ENCODE results near the gene SLC5A2. TPM values are rescaled to one million over a fixed set of nuclear protein-coding genes. Genes with fewer than 3 reads are reported as not detected.

Gene SLC5A2
- total and polyA plus RNA-seq, 2 of the 13 experiments (the other 11 are each of a cell fraction or from before 2014, with no cell fraction given): 0.24 to 0.97 TPM

DNA sequence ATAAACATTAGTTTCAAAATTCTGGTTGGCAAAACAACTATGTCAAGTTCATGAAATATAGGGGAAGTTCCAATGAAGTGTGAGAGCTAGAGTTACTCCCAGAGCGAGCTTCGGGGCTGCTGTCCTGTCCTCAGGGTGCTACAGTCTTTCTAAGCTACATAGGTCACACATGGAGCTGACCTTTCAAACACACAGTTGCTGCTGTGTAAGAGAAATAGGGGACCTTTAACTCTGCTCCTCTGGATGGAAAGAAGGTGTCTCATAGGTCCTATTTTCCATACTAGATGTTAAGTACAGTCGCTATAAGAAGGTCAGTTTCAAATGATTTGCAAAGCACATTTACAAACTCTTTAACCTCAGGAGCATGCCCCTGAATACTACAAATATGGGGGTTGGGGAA is 38.4 kb downstream of the SLC5A2 start:
- Histone ChIP-seq H3K9ac (ENCODE audit: insufficient read depth, low read depth, low read length) (no peak overlapping the region), H4K20me1 (ENCODE audit: insufficient read depth, low read length) (no peaks in the 10 kb centered on the region), H3K9me3 (ENCODE audit: low read length) (no peaks in the 10 kb centered on the region), H3K27me3 (ENCODE audit: control insufficient read depth in 1 of 2, insufficient read depth in 2 of 2, low read length in 2 of 2) (peaks cover 0 to 27% of the 10 kb centered on the region in 2 experiments; a peak in 2 of 5 replicates), H3K36me3 (replicated peaks in 1 of 2; ENCODE audit: control insufficient read depth in 1 of 2, insufficient read depth in 2 of 2, low read length in 2 of 2) (no peaks in the 10 kb centered on the region), H3K4me2 (ENCODE audit: low read depth, low read length) (no peak overlapping the region), H3K4me3 (replicated peaks in 1 of 3; ENCODE audit: insufficient read depth in 1 of 3, low read depth in 2 of 3, low read length in 3 of 3) (no peak overlapping the region), H3K4me1 (ENCODE audit: insufficient read depth, low read length) (peaks cover 3% of the 10 kb centered on the region), H3K27ac (ENCODE audit: extremely low read length, insufficient read depth, low read length) (no peak overlapping the region), H3K79me2 (ENCODE audit: insufficient read depth, low read length) (no peaks in the 10 kb centered on the region), H2AFZ (ENCODE audit: low read length) (no peak overlapping the region)
- BruUV-seq (replicated peaks): no TSS peak
- ChIA-PET CTCF (ENCODE audit: low intra/inter-chr PET ratio, low total read pairs) (no interaction called here), POLR2A (no interaction called here)
- WGBS (ENCODE audit: low lambda C conversion rate): 78% methylated on average over 3 of the region's 3 CpGs
- no peak for DNase-seq (ENCODE audit: low spot score)
- no peak for FAIRE-seq
- ATAC-seq: no peak
- intact Hi-C loops (cut with micrococcal nuclease; ENCODE audit: unreplicated experiment) (no loop called here), in situ Hi-C loops (cut with HindIII; ENCODE audit: extremely low pct_ligation_motif_present, low pct_unique_long_range_greater_than_20kb) (no loop called here)
- TF ChIP-seq, protein P1, sequence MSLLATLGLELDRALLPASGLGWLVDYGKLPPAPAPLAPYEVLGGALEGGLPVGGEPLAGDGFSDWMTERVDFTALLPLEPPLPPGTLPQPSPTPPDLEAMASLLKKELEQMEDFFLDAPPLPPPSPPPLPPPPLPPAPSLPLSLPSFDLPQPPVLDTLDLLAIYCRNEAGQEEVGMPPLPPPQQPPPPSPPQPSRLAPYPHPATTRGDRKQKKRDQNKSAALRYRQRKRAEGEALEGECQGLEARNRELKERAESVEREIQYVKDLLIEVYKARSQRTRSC (CRISPR knock-in tag; IDR thresholded peaks at IDR 0.05; ENCODE audit: low read depth): no peak
- TF ChIP-seq, protein P2, sequence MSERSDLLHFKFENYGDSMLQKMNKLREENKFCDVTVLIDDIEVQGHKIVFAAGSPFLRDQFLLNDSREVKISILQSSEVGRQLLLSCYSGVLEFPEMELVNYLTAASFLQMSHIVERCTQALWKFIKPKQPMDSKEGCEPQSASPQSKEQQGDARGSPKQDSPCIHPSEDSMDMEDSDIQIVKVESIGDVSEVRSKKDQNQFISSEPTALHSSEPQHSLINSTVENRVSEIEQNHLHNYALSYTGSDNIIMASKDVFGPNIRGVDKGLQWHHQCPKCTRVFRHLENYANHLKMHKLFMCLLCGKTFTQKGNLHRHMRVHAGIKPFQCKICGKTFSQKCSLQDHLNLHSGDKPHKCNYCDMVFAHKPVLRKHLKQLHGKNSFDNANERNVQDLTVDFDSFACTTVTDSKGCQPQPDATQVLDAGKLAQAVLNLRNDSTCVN (CRISPR knock-in tag; IDR thresholded peaks at IDR 0.05; ENCODE audit: borderline replicate concordance): no peak
- TF ChIP-seq ZNF709 (CRISPR knock-in tag; IDR thresholded peaks at IDR 0.05) (no peak), ZFP90 (CRISPR knock-in tag; IDR thresholded peaks at IDR 0.05; ENCODE audit: borderline replicate concordance) (no peak), SP5 (CRISPR knock-in tag; IDR thresholded peaks at IDR 0.05; ENCODE audit: borderline replicate concordance, low read depth) (no peak), ZNF670 (CRISPR knock-in tag; IDR thresholded peaks at IDR 0.05; ENCODE audit: borderline replicate concordance) (no peak)
- TF ChIP-seq, protein P3, sequence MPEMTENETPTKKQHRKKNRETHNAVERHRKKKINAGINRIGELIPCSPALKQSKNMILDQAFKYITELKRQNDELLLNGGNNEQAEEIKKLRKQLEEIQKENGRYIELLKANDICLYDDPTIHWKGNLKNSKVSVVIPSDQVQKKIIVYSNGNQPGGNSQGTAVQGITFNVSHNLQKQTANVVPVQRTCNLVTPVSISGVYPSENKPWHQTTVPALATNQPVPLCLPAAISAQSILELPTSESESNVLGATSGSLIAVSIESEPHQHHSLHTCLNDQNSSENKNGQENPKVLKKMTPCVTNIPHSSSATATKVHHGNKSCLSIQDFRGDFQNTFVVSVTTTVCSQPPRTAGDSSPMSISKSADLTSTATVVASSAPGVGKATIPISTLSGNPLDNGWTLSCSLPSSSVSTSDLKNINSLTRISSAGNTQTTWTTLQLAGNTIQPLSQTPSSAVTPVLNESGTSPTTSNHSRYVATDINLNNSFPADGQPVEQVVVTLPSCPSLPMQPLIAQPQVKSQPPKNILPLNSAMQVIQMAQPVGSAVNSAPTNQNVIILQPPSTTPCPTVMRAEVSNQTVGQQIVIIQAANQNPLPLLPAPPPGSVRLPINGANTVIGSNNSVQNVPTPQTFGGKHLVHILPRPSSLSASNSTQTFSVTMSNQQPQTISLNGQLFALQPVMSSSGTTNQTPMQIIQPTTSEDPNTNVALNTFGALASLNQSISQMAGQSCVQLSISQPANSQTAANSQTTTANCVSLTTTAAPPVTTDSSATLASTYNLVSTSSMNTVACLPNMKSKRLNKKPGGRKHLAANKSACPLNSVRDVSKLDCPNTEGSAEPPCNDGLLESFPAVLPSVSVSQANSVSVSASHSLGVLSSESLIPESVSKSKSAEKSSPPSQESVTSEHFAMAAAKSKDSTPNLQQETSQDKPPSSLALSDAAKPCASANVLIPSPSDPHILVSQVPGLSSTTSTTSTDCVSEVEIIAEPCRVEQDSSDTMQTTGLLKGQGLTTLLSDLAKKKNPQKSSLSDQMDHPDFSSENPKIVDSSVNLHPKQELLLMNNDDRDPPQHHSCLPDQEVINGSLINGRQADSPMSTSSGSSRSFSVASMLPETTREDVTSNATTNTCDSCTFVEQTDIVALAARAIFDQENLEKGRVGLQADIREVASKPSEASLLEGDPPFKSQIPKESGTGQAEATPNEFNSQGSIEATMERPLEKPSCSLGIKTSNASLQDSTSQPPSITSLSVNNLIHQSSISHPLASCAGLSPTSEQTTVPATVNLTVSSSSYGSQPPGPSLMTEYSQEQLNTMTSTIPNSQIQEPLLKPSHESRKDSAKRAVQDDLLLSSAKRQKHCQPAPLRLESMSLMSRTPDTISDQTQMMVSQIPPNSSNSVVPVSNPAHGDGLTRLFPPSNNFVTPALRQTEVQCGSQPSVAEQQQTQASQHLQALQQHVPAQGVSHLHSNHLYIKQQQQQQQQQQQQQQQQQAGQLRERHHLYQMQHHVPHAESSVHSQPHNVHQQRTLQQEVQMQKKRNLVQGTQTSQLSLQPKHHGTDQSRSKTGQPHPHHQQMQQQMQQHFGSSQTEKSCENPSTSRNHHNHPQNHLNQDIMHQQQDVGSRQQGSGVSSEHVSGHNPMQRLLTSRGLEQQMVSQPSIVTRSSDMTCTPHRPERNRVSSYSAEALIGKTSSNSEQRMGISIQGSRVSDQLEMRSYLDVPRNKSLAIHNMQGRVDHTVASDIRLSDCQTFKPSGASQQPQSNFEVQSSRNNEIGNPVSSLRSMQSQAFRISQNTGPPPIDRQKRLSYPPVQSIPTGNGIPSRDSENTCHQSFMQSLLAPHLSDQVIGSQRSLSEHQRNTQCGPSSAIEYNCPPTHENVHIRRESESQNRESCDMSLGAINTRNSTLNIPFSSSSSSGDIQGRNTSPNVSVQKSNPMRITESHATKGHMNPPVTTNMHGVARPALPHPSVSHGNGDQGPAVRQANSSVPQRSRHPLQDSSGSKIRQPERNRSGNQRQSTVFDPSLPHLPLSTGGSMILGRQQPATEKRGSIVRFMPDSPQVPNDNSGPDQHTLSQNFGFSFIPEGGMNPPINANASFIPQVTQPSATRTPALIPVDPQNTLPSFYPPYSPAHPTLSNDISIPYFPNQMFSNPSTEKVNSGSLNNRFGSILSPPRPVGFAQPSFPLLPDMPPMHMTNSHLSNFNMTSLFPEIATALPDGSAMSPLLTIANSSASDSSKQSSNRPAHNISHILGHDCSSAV (CRISPR knock-in tag; IDR thresholded peaks at IDR 0.05; ENCODE audit: borderline replicate concordance): no peak
- TF ChIP-seq, protein P4, sequence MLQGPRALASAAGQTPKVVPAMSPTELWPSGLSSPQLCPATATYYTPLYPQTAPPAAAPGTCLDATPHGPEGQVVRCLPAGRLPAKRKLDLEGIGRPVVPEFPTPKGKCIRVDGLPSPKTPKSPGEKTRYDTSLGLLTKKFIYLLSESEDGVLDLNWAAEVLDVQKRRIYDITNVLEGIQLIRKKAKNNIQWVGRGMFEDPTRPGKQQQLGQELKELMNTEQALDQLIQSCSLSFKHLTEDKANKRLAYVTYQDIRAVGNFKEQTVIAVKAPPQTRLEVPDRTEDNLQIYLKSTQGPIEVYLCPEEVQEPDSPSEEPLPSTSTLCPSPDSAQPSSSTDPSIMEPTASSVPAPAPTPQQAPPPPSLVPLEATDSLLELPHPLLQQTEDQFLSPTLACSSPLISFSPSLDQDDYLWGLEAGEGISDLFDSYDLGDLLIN (CRISPR knock-in tag; IDR thresholded peaks at IDR 0.05; ENCODE audit: borderline replicate concordance): no peak
- TF ChIP-seq, protein P5, sequence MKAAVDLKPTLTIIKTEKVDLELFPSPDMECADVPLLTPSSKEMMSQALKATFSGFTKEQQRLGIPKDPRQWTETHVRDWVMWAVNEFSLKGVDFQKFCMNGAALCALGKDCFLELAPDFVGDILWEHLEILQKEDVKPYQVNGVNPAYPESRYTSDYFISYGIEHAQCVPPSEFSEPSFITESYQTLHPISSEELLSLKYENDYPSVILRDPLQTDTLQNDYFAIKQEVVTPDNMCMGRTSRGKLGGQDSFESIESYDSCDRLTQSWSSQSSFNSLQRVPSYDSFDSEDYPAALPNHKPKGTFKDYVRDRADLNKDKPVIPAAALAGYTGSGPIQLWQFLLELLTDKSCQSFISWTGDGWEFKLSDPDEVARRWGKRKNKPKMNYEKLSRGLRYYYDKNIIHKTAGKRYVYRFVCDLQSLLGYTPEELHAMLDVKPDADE (CRISPR knock-in tag; IDR thresholded peaks at IDR 0.05): no peak
- TF ChIP-seq, protein P6, sequence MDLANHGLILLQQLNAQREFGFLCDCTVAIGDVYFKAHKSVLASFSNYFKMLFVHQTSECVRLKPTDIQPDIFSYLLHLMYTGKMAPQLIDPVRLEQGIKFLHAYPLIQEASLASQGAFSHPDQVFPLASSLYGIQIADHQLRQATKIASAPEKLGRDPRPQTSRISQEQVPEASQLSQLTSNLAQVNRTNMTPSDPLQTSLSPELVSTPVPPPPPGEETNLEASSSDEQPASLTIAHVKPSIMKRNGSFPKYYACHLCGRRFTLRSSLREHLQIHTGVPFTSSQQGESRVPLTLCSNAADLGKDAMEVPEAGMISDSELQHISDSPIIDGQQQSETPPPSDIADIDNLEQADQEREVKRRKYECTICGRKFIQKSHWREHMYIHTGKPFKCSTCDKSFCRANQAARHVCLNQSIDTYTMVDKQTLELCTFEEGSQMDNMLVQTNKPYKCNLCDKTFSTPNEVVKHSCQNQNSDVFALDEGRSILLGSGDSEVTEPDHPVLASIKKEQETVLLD (CRISPR knock-in tag; IDR thresholded peaks at IDR 0.05; ENCODE audit: low read depth): no peak
